Keratinocyte (primary cell): Measurements from ENCODE around the gene FOXRED2. TPM values are rescaled to one million over a fixed set of nuclear protein-coding genes. Genes with fewer than 3 reads are reported as not detected.

Experiments
- DNase-seq: peaks from one replicate; pipeline ENCODE4 v3.0.0-alpha.2; 2011; ENCODE audit warnings: low read depth, missing footprints, low spot score
- FAIRE-seq: peaks from 2 replicates; lab custom pipeline; 2011; peaks lifted over from hg19 to GRCh38; lab: Jason Lieb, UNC
- H2AFZ ChIP-seq: 2 replicates; pipeline ENCODE4 v1.6.0; 2012; ENCODE audit warnings: low read length, control low read depth, inconsistent platforms; ENCODE audit not compliant: control insufficient read depth
- H3K27ac ChIP-seq: 2 replicates; pipeline ENCODE4 v1.5.1; 2011; ENCODE audit warnings: low read length; ENCODE audit not compliant: control insufficient read depth, insufficient read depth
- H3K27me3 ChIP-seq: 3 replicates; pipeline ENCODE4 v1.6.0; 2011; ENCODE audit warnings: low read length; ENCODE audit not compliant: control insufficient read depth, insufficient read depth; ENCODE audit errors: extremely low read depth
- H3K36me3 ChIP-seq, 2 experiments: 2 replicates in 1 of 2; 3 replicates in 1 of 2; pipeline ENCODE4 v1.5.1; 2011; ENCODE audit warnings: low read length in 2 of 2, mild to moderate bottlenecking in 1 of 2; ENCODE audit not compliant: control insufficient read depth in 2 of 2, insufficient read depth in 2 of 2; ENCODE audit errors: extremely low read depth in 1 of 2
- H3K4me1 ChIP-seq: 3 replicates; pipeline ENCODE4 v1.5.1; 2011; ENCODE audit warnings: low read length; ENCODE audit not compliant: control insufficient read depth, insufficient read depth; ENCODE audit errors: extremely low read depth
- H3K4me2 ChIP-seq: 3 replicates; pipeline ENCODE4 v1.6.0; 2011; ENCODE audit warnings: low read depth, low read length; ENCODE audit not compliant: control insufficient read depth, insufficient read depth; ENCODE audit errors: extremely low read depth
- H3K4me3 ChIP-seq, 3 experiments: fragments of 200-600 bp in 1 of 3; sonication (generic) in 1 of 3; 2 replicates in 2 of 3; 3 replicates in 1 of 3; pipeline ENCODE4 v1.5.1; 2011 to 2016; ENCODE audit warnings: low read length in 3 of 3, mild to moderate bottlenecking in 3 of 3, control low read depth in 2 of 3, inconsistent platforms in 1 of 3, low read depth in 1 of 3, mixed read lengths in 1 of 3, mixed run types in 1 of 3, moderate library complexity in 1 of 3; ENCODE audit not compliant: control insufficient read depth in 2 of 3, insufficient read depth in 2 of 3; ENCODE audit errors: extremely low read depth in 1 of 3
- H3K79me2 ChIP-seq: 2 replicates; pipeline ENCODE4 v1.6.0; 2012; ENCODE audit warnings: low read length; ENCODE audit not compliant: control insufficient read depth, insufficient read depth
- H3K9ac ChIP-seq: 3 replicates; pipeline ENCODE4 v1.6.0; 2011; ENCODE audit warnings: low read length; ENCODE audit not compliant: control insufficient read depth, insufficient read depth; ENCODE audit errors: extremely low read depth
- H3K9me1 ChIP-seq: 3 replicates; pipeline ENCODE4 v1.6.0; 2011; ENCODE audit warnings: low read length; ENCODE audit not compliant: control insufficient read depth, insufficient read depth; ENCODE audit errors: extremely low read depth
- H3K9me3 ChIP-seq: 2 replicates; pipeline ENCODE4 v1.5.1; 2012; ENCODE audit warnings: low read depth, low read length; ENCODE audit not compliant: control insufficient read depth
- H4K20me1 ChIP-seq: 3 replicates; pipeline ENCODE4 v1.6.0; 2011; ENCODE audit warnings: low read length; ENCODE audit not compliant: control insufficient read depth, insufficient read depth; ENCODE audit errors: extremely low read depth
- CTCF ChIP-seq, 3 experiments: IDR thresholded peaks in 1 of 3; conservative IDR thresholded peaks in 1 of 3; optimal IDR thresholded peaks in 1 of 3; 2 replicates in 2 of 3; 3 replicates in 1 of 3; pipeline versions ENCODE3 to v1.5.1; 2011; ENCODE audit warnings: low read length in 3 of 3, mild to moderate bottlenecking in 3 of 3, moderate library complexity in 2 of 3, control low read depth in 1 of 3, inconsistent platforms in 1 of 3; ENCODE audit not compliant: insufficient read depth in 2 of 3; ENCODE audit errors: extremely low read depth in 1 of 3
- EZH2 ChIP-seq: IDR thresholded peaks from one replicate; pipeline ENCODE4 v1.6.1; 2012; ENCODE audit warnings: inconsistent platforms, mild to moderate bottlenecking, low read length, moderate library complexity
- dilution Hi-C: fragments of 300-500 bp; cut with MboI; formaldehyde crosslinking; loops from one replicate; pipeline ENCODE4 v1.7.0; 2020; ENCODE audit warnings: low sequenced_read_pairs; ENCODE audit not compliant: extremely low pct_ligation_motif_present
- polyA plus RNA-seq, 5 experiments: library from polyadenylated mRNA; depleted of rRNA in 3 of 5; stranded (reverse) in 3 of 5; stranded (forward) in 1 of 5; unstranded in 1 of 5; fragments of >200 nt; gene quantifications; 1 replicate in 1 of 5; 2 replicates in 3 of 5; 3 replicates in 1 of 5; pipeline versions ENCODE4 v1.2.1 to v1.2.3, GENCODE V29; 2011 to 2012; ENCODE audit warnings: missing spikeins in 2 of 5, low read depth in 1 of 5, low replicate concordance in 1 of 5
- small RNA-seq, 3 experiments: library from RNA; depleted of rRNA; stranded (forward); fragments of <200 nt; gene quantifications; one replicate each; pipeline ENCODE3, GENCODE V24; 2012; ENCODE audit warnings: low read depth in 3 of 3, low replicate concordance in 1 of 3; ENCODE audit not compliant: insufficient read length in 3 of 3

Gene FOXRED2
- polyA plus RNA-seq, 1 donor (not counting 4 experiments of a cell fraction or from before 2014, with no cell fraction given), result 0.71 TPM

GRCh38 chr22:36439481-36440271 lies 67.2 kb downstream of the FOXRED2 start:
- no peaks in the 10 kb centered on the region for H3K27me3 ChIP-seq
- peaks cover 41% of the 10 kb centered on the region for H3K4me1 ChIP-seq
- H3K9me1 ChIP-seq, result no peaks in the 10 kb centered on the region
- peak overlapping the region; percentile 45 for H3K27ac ChIP-seq
- H2AFZ ChIP-seq, result no peak overlapping the region
- H4K20me1 ChIP-seq, result no peaks in the 10 kb centered on the region
- FAIRE-seq (peak; percentile 88), DNase-seq (no peak)
- no peaks in the 10 kb centered on the region for H3K9me3 ChIP-seq
- H3K9ac ChIP-seq, result no peak overlapping the region
- H3K79me2 ChIP-seq, result no peaks in the 10 kb centered on the region
- dilution Hi-C loops, result no loop called here
- H3K36me3 ChIP-seq, result no peaks in the 10 kb centered on the region
- H3K4me2 ChIP-seq, result peak overlapping the region; percentile 35
- TF ChIP-seq CTCF (optimal IDR thresholded peaks at IDR 0.05 in 1 of 3, IDR thresholded peaks at IDR 0.05 in 1 of 3, conservative IDR thresholded peaks at IDR 0.05 in 1 of 3; ENCODE audit: extremely low read depth in 1 of 3, insufficient read depth in 2 of 3, low read length in 3 of 3) (no peak), EZH2 (no peak)
- H3K4me3 ChIP-seq, result no peak overlapping the region

Small RNAs within 50 kb of the gene (small RNA-seq; reads per million reads assigned to genes)
- 0 reads per million in 3 experiments for gene RF00019

Other genes with a start within 250 kb of the FOXRED2 start
- 277 to 489 TPM (median 351 TPM) in 3 replicates for gene MYH9, start 119.1 kb downstream of the FOXRED2 start, polyA plus RNA-seq
- gene TXN2, start 25.4 kb downstream of the FOXRED2 start, polyA plus RNA-seq, result 92.5 to 99.2 TPM (median 95.9 TPM) in 3 replicates
- gene EIF3D, start 22.1 kb upstream of the FOXRED2 start, polyA plus RNA-seq, result 407 to 443 TPM (median 408 TPM) in 3 replicates
- gene CACNG2, start 196.7 kb upstream of the FOXRED2 start, polyA plus RNA-seq, result not detected in 3 replicates